IMR-90 (cell line): ENCODE results near the gene COL4A2. TPM values are rescaled to one million over a fixed set of nuclear protein-coding genes. Genes with fewer than 3 reads are reported as not detected.

Experiments
- ATAC-seq: fragments of 200-7000 bp; cut with Tn5 transposase; 2 replicates; pipeline ENCODE4 v1.9.1; 2020; ENCODE audit warnings: low read depth, mild to moderate bottlenecking, moderate library complexity
- BruUV-seq: library from RNA; stranded (reverse); fragments of 400-500 nt; replicated peaks from 2 replicates; lab custom pipeline; 2021; lab: Mats Ljungman, UMichigan
- CTCF ChIA-PET: fragments of 300-600 bp; formaldehyde crosslinking; extraction: SDS; loops from one replicate; lab custom pipeline; 2021; ENCODE audit warnings: antibody characterized with exemption; lab: Yijun Ruan, JAX
- POLR2A ChIA-PET: fragments of 300-600 bp; sonication (Branson Sonifier 250); formaldehyde crosslinking; loops from one replicate; lab custom pipeline; 2022; ENCODE audit warnings: antibody characterized with exemption; ENCODE audit not compliant: unreplicated experiment; lab: Charles Lee
- DNase-seq: peaks from one replicate; pipeline ENCODE4 v3.0.0; 2013
- H2AFZ ChIP-seq: replicated peaks from 2 replicates; pipeline ENCODE3; 2013; ENCODE audit warnings: low read length, mild to moderate bottlenecking; ENCODE audit not compliant: poor library complexity
- H2AK5ac ChIP-seq: 2 replicates; pipeline ENCODE4 v1.6.1; 2013; ENCODE audit warnings: low read depth, low read length, inconsistent platforms
- H2AK9ac ChIP-seq: replicated peaks from 2 replicates; pipeline ENCODE3; 2013; ENCODE audit warnings: mild to moderate bottlenecking, low read depth, low read length, moderate library complexity; ENCODE audit not compliant: poor library complexity
- H2BK120ac ChIP-seq: 2 replicates; pipeline ENCODE4 v1.6.1; 2013; ENCODE audit warnings: low read depth, low read length, inconsistent platforms
- H2BK15ac ChIP-seq: 3 replicates; pipeline ENCODE4 v1.6.1; 2013; ENCODE audit warnings: low read depth, low read length, inconsistent platforms
- H2BK20ac ChIP-seq: 2 replicates; pipeline ENCODE4 v1.6.1; 2013; ENCODE audit warnings: low read depth, mild to moderate bottlenecking, inconsistent platforms, low read length, moderate library complexity
- H2BK5ac ChIP-seq: 2 replicates; pipeline ENCODE4 v1.6.1; 2013; ENCODE audit warnings: mild to moderate bottlenecking, low read depth, low read length, inconsistent platforms; ENCODE audit not compliant: poor library complexity, severe bottlenecking
- H3K14ac ChIP-seq: replicated peaks from 2 replicates; pipeline ENCODE4 v1.6.1; 2013; ENCODE audit warnings: low read depth, low read length, inconsistent platforms
- H3K18ac ChIP-seq: 2 replicates; pipeline ENCODE4 v1.6.1; 2013; ENCODE audit warnings: low read depth, low read length, control low read depth
- H3K23ac ChIP-seq: 2 replicates; pipeline ENCODE4 v1.6.1; 2013; ENCODE audit warnings: low read depth, low read length, inconsistent platforms
- H3K27ac ChIP-seq: 2 replicates; pipeline ENCODE4 v1.5.1; 2013; ENCODE audit warnings: mild to moderate bottlenecking, control low read depth, low read length; ENCODE audit not compliant: insufficient read depth
- H3K27me3 ChIP-seq: 2 replicates; pipeline ENCODE4 v1.6.1; 2013; ENCODE audit warnings: low read length; ENCODE audit not compliant: control insufficient read depth, insufficient read depth
- H3K36me3 ChIP-seq: 2 replicates; pipeline ENCODE4 v1.6.1; 2013; ENCODE audit warnings: low read length, mixed read lengths; ENCODE audit not compliant: control insufficient read depth, insufficient read depth
- H3K4ac ChIP-seq: 2 replicates; pipeline ENCODE4 v1.6.1; 2013; ENCODE audit warnings: low read depth, low read length, inconsistent platforms
- H3K4me1 ChIP-seq: 2 replicates; pipeline ENCODE4 v1.6.1; 2013; ENCODE audit warnings: low read length, mixed read lengths; ENCODE audit not compliant: control insufficient read depth, insufficient read depth
- H3K4me2 ChIP-seq: 2 replicates; pipeline ENCODE4 v1.6.1; 2013; ENCODE audit warnings: low read depth, mild to moderate bottlenecking, control low read depth, low read length, moderate library complexity
- H3K4me3 ChIP-seq: 2 replicates; pipeline ENCODE4 v1.5.1; 2013; ENCODE audit warnings: low read depth, mild to moderate bottlenecking, control low read depth, low read length, moderate library complexity; ENCODE audit not compliant: insufficient read depth
- H3K56ac ChIP-seq: 2 replicates; pipeline ENCODE4 v1.6.1; 2013; ENCODE audit warnings: low read length, inconsistent platforms; ENCODE audit not compliant: insufficient read depth; ENCODE audit errors: extremely low read depth
- H3K79me1 ChIP-seq, 2 experiments: 2 replicates each; pipeline ENCODE4 v1.6.1; 2013; ENCODE audit warnings: low read length in 2 of 2, inconsistent platforms in 1 of 2, low read depth in 1 of 2
- H3K9ac ChIP-seq: 2 replicates; pipeline ENCODE4 v1.6.1; 2013; ENCODE audit warnings: low read depth, low read length, control low read depth
- H3K9me1 ChIP-seq: 2 replicates; pipeline ENCODE4 v1.6.1; 2013; ENCODE audit warnings: low read length, inconsistent platforms; ENCODE audit not compliant: insufficient read depth
- H3K9me3 ChIP-seq: 2 replicates; pipeline ENCODE4 v1.6.1; 2013; ENCODE audit warnings: low read length; ENCODE audit not compliant: control insufficient read depth, insufficient read depth
- H4K20me1 ChIP-seq: 2 replicates; pipeline ENCODE4 v1.6.1; 2013; ENCODE audit warnings: low read length, inconsistent platforms; ENCODE audit not compliant: insufficient read depth
- H4K5ac ChIP-seq: 2 replicates; pipeline ENCODE4 v1.6.1; 2013; ENCODE audit warnings: mild to moderate bottlenecking, low read depth, low read length, control low read depth
- H4K8ac ChIP-seq, 2 experiments: 2 replicates each; pipeline ENCODE4 v1.6.1; 2013; ENCODE audit warnings: low read depth in 2 of 2, low read length in 2 of 2, control low read depth in 1 of 2, inconsistent platforms in 1 of 2
- H4K91ac ChIP-seq: 2 replicates; pipeline ENCODE4 v1.6.1; 2013; ENCODE audit warnings: low read depth, low read length, inconsistent platforms; ENCODE audit not compliant: insufficient read depth
- CHD1 ChIP-seq: IDR thresholded peaks from 2 replicates; pipeline ENCODE4 v1.6.1; 2012; ENCODE audit warnings: low read depth, low read length, improper control_type of control experiment
- FOS ChIP-seq: fragments of 150-350 bp; IDR thresholded peaks from 2 replicates; pipeline ENCODE4 v1.6.1; 2016; ENCODE audit warnings: low read depth, low read length
- MAFK ChIP-seq: IDR thresholded peaks from 2 replicates; pipeline ENCODE4 v1.6.1; 2012; ENCODE audit warnings: low read depth, low read length, improper control_type of control experiment
- NFE2L2 ChIP-seq: fragments of 150-350 bp; IDR thresholded peaks from 2 replicates; pipeline ENCODE4 v1.6.1; 2016; ENCODE audit warnings: low read depth, mild to moderate bottlenecking, low read length
- POLR2A ChIP-seq: IDR thresholded peaks from 2 replicates; pipeline ENCODE4 v1.6.1; 2012; ENCODE audit warnings: mild to moderate bottlenecking, low read depth, low read length
- RAD21 ChIP-seq: IDR thresholded peaks from 2 replicates; pipeline ENCODE4 v1.6.1; 2012; ENCODE audit warnings: low read length, improper control_type of control experiment
- RCOR1 ChIP-seq: IDR thresholded peaks from 2 replicates; pipeline ENCODE4 v1.6.1; 2012; ENCODE audit warnings: mild to moderate bottlenecking, low read length, improper control_type of control experiment; ENCODE audit not compliant: insufficient replicate concordance
- WGBS, 2 experiments: methylation state at CpG; one replicate each; pipeline versions ENCODE4 v1.1.5 to v1.1.7; 2013; ENCODE audit warnings: missing lambda C conversion rate in 2 of 2; ENCODE audit not compliant: insufficient read length in 1 of 2; ENCODE audit errors: extremely low coverage in 2 of 2; 5-methylcytosine and 5-hydroxymethylcytosine counted together
- dilution Hi-C: fragments of 300-500 bp; cut with HindIII; formaldehyde crosslinking; loops from one replicate; pipeline ENCODE4 v1.14.3; 2018; ENCODE audit warnings: low sequenced_read_pairs; ENCODE audit not compliant: unreplicated experiment
- in situ Hi-C: fragments of 300-500 bp; cut with MboI; formaldehyde crosslinking; loops from 3 replicates; pipeline ENCODE4 v1.14.3; 2019; ENCODE audit warnings: low sequenced_read_pairs, inconsistent platforms, mixed read lengths
- intact Hi-C: fragments of 100-400 bp; cut with micrococcal nuclease; formaldehyde crosslinking; loops from 2 replicates; pipeline ENCODE4 v1.10.0; 2022
- polyA plus RNA-seq, 3 experiments: library from polyadenylated mRNA; depleted of rRNA; stranded (reverse); fragments of >200 nt; gene quantifications; 2 replicates each; pipeline ENCODE4 v1.2.3, GENCODE V29; 2012; ENCODE audit warnings: low replicate concordance in 1 of 3
- total RNA-seq: library from RNA; depleted of rRNA; stranded (reverse); fragments of >200 nt; gene quantifications from 2 replicates; pipeline ENCODE4 v1.2.3, GENCODE V29; 2012
- TF ChIP-seq, protein P1 (sequence below): fragments of 150-350 bp; IDR thresholded peaks from 2 replicates; pipeline ENCODE4 v1.6.1; 2017; ENCODE audit warnings: mild to moderate bottlenecking, antibody characterized with exemption, low read length, low read depth

The COL4A2 gene
- total and polyA plus RNA-seq, 2 of the 4 experiments (the other 2 are of a cell fraction): 90.7 to 457 TPM

DNA sequence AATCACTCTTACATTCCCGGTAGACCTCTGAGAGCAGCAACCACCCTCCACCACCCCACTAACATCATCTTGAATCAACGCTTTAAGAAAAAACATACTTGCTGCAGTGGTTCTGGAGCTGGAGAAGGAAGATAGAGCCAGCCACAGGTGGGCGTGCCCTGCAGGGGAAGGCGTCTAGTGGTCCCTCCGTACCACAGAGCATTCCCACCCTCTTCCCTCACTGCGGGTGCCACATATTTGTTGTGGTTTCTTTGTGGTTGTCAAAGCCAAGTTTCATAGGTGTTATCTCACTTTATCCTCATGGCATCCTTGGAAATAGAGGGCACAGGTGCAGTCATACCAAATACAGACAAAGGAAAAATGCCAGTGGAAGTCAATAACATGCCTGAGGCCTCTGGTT lies 22.2 kb downstream of the COL4A2 start:
- WGBS, 2 experiments: no CpG with 5 or more reads among the region's 6 CpGs
- H3K9ac ChIP-seq: no peak overlapping the region
- peaks cover 59% of the 10 kb centered on the region for H3K9me1 ChIP-seq
- peak overlapping the region; percentile 26 for H3K27ac ChIP-seq
- no peak for DNase-seq
- dilution Hi-C loops: no loop called here
- H2BK15ac ChIP-seq: peak overlapping the region; percentile 13; the same call in 2 of the 3 replicates
- H3K4me3 ChIP-seq: no peak overlapping the region
- peak overlapping the region; percentile 60 for H4K91ac ChIP-seq
- H3K56ac ChIP-seq: 0 out of 2 replicates have a peak overlapping the region, but pooled peaks have one; percentile 24
- H2BK5ac ChIP-seq: peak overlapping the region; percentile 95
- intact Hi-C loops: no loop called here
- ChIA-PET CTCF (no interaction called here), POLR2A (no interaction called here)
- no peaks in the 10 kb centered on the region for H3K9me3 ChIP-seq
- in situ Hi-C loops: no loop called here
- peak overlapping the region; percentile 89 for H2BK120ac ChIP-seq
- H2BK20ac ChIP-seq: peak overlapping the region; percentile 85
- peak overlapping the region; percentile 82 for H3K14ac ChIP-seq
- H2AFZ ChIP-seq: no peak overlapping the region
- no peak for ATAC-seq
- H3K4me2 ChIP-seq: peak overlapping the region; percentile 3
- peaks cover 36 to 90% of the 10 kb centered on the region in 2 experiments for H3K79me1 ChIP-seq
- peaks cover 53% of the 10 kb centered on the region for H4K20me1 ChIP-seq
- H4K8ac ChIP-seq: peak overlapping the region; percentile 3 to 77
- H3K4ac ChIP-seq: peak overlapping the region; percentile 84
- no peak for TF ChIP-seq POLR2A
- TF ChIP-seq CHD1: no peak
- TF ChIP-seq MAFK: no peak
- no peak for TF ChIP-seq FOS
- TF ChIP-seq RAD21: no peak
- no peak for TF ChIP-seq NFE2L2
- TF ChIP-seq, protein P1, sequence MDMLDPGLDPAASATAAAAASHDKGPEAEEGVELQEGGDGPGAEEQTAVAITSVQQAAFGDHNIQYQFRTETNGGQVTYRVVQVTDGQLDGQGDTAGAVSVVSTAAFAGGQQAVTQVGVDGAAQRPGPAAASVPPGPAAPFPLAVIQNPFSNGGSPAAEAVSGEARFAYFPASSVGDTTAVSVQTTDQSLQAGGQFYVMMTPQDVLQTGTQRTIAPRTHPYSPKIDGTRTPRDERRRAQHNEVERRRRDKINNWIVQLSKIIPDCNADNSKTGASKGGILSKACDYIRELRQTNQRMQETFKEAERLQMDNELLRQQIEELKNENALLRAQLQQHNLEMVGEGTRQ: no peak
- TF ChIP-seq RCOR1: no peak
- peaks cover 57% of the 10 kb centered on the region for H3K4me1 ChIP-seq
- BruUV-seq: TSS peak; percentile 59
- H2AK9ac ChIP-seq: peak overlapping the region; percentile 50
- no peaks in the 10 kb centered on the region for H3K27me3 ChIP-seq
- peak overlapping the region; percentile 26 for H4K5ac ChIP-seq
- peak overlapping the region; percentile 93 for H2AK5ac ChIP-seq
- peaks cover 23% of the 10 kb centered on the region for H3K36me3 ChIP-seq
- H3K23ac ChIP-seq: peak overlapping the region; percentile 86; the same call in 1 of the 2 replicates
- peak overlapping the region; percentile 42 for H3K18ac ChIP-seq
